H9 (cell line): Measurements from ENCODE around the gene IQSEC1. TPM values are rescaled to one million over a fixed set of nuclear protein-coding genes. Genes with fewer than 3 reads are reported as not detected.

ENCODE experiments used
- DNase-seq: peaks from one replicate; pipeline ENCODE4 v3.0.0-alpha.2; 2017
- H2AFZ ChIP-seq: one replicate; pipeline ENCODE4 v1.6.1; 2013; ENCODE audit warnings: mild to moderate bottlenecking, low read length, control low read depth, moderate library complexity
- H2AK5ac ChIP-seq: 2 replicates; pipeline ENCODE4 v1.6.1; 2013; ENCODE audit warnings: low read length, control low read depth, mixed read lengths; ENCODE audit not compliant: insufficient read length
- H2BK120ac ChIP-seq: one replicate; pipeline ENCODE4 v1.6.1; 2013; ENCODE audit warnings: low read depth, mild to moderate bottlenecking, low read length, control low read depth, inconsistent platforms; ENCODE audit not compliant: poor library complexity, severe bottlenecking
- H2BK12ac ChIP-seq: 2 replicates; pipeline ENCODE4 v1.6.1; 2013; ENCODE audit warnings: low read length, control low read depth, mixed read lengths, low read depth; ENCODE audit not compliant: insufficient read length
- H2BK15ac ChIP-seq: 2 replicates; pipeline ENCODE4 v1.6.1; 2013; ENCODE audit warnings: low read depth, low read length, control low read depth
- H2BK20ac ChIP-seq: one replicate; pipeline ENCODE4 v1.6.1; 2013; ENCODE audit warnings: low read depth, mild to moderate bottlenecking, low read length, control low read depth, inconsistent platforms; ENCODE audit not compliant: poor library complexity, severe bottlenecking
- H2BK5ac ChIP-seq: 2 replicates; pipeline ENCODE4 v1.6.1; 2013; ENCODE audit warnings: low read length, control low read depth, mixed read lengths; ENCODE audit not compliant: insufficient read length
- H3K14ac ChIP-seq: 2 replicates; pipeline ENCODE4 v1.6.1; 2013; ENCODE audit warnings: low read length, control low read depth; ENCODE audit not compliant: insufficient read depth
- H3K18ac ChIP-seq: 2 replicates; pipeline ENCODE4 v1.6.1; 2013; ENCODE audit warnings: low read depth, mild to moderate bottlenecking, mixed read lengths, low read length, control low read depth; ENCODE audit not compliant: insufficient read length
- H3K23ac ChIP-seq: 2 replicates; pipeline ENCODE4 v1.6.1; 2013; ENCODE audit warnings: low read length, control low read depth, mixed read lengths, low read depth; ENCODE audit not compliant: insufficient read length
- H3K23me2 ChIP-seq: 2 replicates; pipeline ENCODE4 v1.6.1; 2013; ENCODE audit warnings: low read depth, mild to moderate bottlenecking, mixed read lengths, low read length, control low read depth; ENCODE audit not compliant: insufficient read length, poor library complexity, severe bottlenecking
- H3K27ac ChIP-seq: 2 replicates; pipeline ENCODE4 v1.5.1; 2013; ENCODE audit warnings: low read length, control low read depth, mixed read lengths, low read depth; ENCODE audit not compliant: insufficient read length
- H3K27me3 ChIP-seq: 2 replicates; pipeline ENCODE4 v1.6.1; 2013; ENCODE audit warnings: low read length, control low read depth, inconsistent platforms; ENCODE audit not compliant: insufficient read depth
- H3K4ac ChIP-seq: 2 replicates; pipeline ENCODE4 v1.6.1; 2013; ENCODE audit warnings: low read depth, mild to moderate bottlenecking, control low read depth, inconsistent platforms, low read length, moderate library complexity
- H3K4me1 ChIP-seq: 2 replicates; pipeline ENCODE4 v1.6.1; 2013; ENCODE audit warnings: low read length, control low read depth, inconsistent platforms; ENCODE audit not compliant: insufficient read depth
- H3K4me2 ChIP-seq: 2 replicates; pipeline ENCODE4 v1.6.1; 2013; ENCODE audit warnings: low read length, control low read depth, mixed read lengths; ENCODE audit not compliant: insufficient read length, insufficient read depth
- H3K56ac ChIP-seq: 2 replicates; pipeline ENCODE4 v1.6.1; 2013; ENCODE audit warnings: low read depth, mild to moderate bottlenecking, mixed read lengths, low read length, control low read depth; ENCODE audit not compliant: insufficient read length
- H3K79me1 ChIP-seq: 2 replicates; pipeline ENCODE4 v1.6.1; 2013; ENCODE audit warnings: low read depth, mild to moderate bottlenecking, moderate library complexity, low read length, control low read depth, inconsistent platforms; ENCODE audit not compliant: insufficient read depth, poor library complexity, severe bottlenecking
- H3K79me2 ChIP-seq: 2 replicates; pipeline ENCODE4 v1.6.1; 2013; ENCODE audit warnings: low read length, control low read depth, inconsistent platforms; ENCODE audit not compliant: insufficient read depth
- H3K9ac ChIP-seq: 2 replicates; pipeline ENCODE4 v1.6.1; 2013; ENCODE audit warnings: low read length, control low read depth, mixed read lengths; ENCODE audit not compliant: insufficient read length; ENCODE audit errors: extremely low read depth
- H3K9me3 ChIP-seq: one replicate; pipeline ENCODE4 v1.6.1; 2013; ENCODE audit warnings: low read depth, low read length, inconsistent platforms; ENCODE audit not compliant: control insufficient read depth
- H3T11ph ChIP-seq: one replicate; pipeline ENCODE4 v1.6.1; 2013; ENCODE audit warnings: mild to moderate bottlenecking, low read length, control low read depth, inconsistent platforms
- H4K20me1 ChIP-seq: one replicate; pipeline ENCODE4 v1.6.1; 2013; ENCODE audit not compliant: control insufficient read depth, insufficient read length, insufficient read depth
- H4K5ac ChIP-seq: 2 replicates; pipeline ENCODE4 v1.6.1; 2013; ENCODE audit warnings: low read depth, mild to moderate bottlenecking, mixed read lengths, low read length, control low read depth; ENCODE audit not compliant: insufficient read length
- H4K8ac ChIP-seq: replicated peaks from 2 replicates; pipeline ENCODE4 v1.6.1; 2013; ENCODE audit warnings: low read length, control low read depth, mixed read lengths, low read depth; ENCODE audit not compliant: insufficient read length
- H4K91ac ChIP-seq: 2 replicates; pipeline ENCODE4 v1.6.1; 2013; ENCODE audit warnings: low read depth, mild to moderate bottlenecking, moderate library complexity, mixed read lengths, low read length, control low read depth; ENCODE audit not compliant: insufficient read length
- H3K27ac Mint-ChIP-seq, 3 experiments: 2 replicates in 2 of 3; 3 replicates in 1 of 3; pipeline ENCODE4 v1.8.0; 2020 to 2021; ENCODE audit warnings: mixed read lengths in 3 of 3, mild to moderate bottlenecking in 1 of 3, moderate library complexity in 1 of 3
- H3K27me3 Mint-ChIP-seq: 2 replicates; pipeline ENCODE4 v1.8.0; 2021; ENCODE audit warnings: low read depth, mild to moderate bottlenecking, moderate library complexity, mixed read lengths
- H3K36me3 Mint-ChIP-seq, 3 experiments: 2 replicates in 2 of 3; 3 replicates in 1 of 3; pipeline ENCODE4 v1.8.0; 2020 to 2021; ENCODE audit warnings: low read depth in 3 of 3, mixed read lengths in 3 of 3; ENCODE audit not compliant: insufficient read depth in 1 of 3
- H3K4me1 Mint-ChIP-seq, 2 experiments: 2 replicates each; pipeline ENCODE4 v1.8.0; 2020; ENCODE audit warnings: mixed read lengths in 2 of 2
- H3K4me3 Mint-ChIP-seq, 2 experiments: 2 replicates in 1 of 2; 3 replicates in 1 of 2; pipeline ENCODE4 v1.8.0; 2020 to 2021; ENCODE audit warnings: mild to moderate bottlenecking in 2 of 2, mixed read lengths in 2 of 2, moderate library complexity in 1 of 2
- H3K9me3 Mint-ChIP-seq, 2 experiments: 2 replicates in 1 of 2; 3 replicates in 1 of 2; pipeline ENCODE4 v1.8.0; 2020; ENCODE audit warnings: mild to moderate bottlenecking in 2 of 2, mixed read lengths in 2 of 2, moderate library complexity in 1 of 2
- WGBS: extraction: QIAGEN DNeasy Blood & Tissue Kit; methylation state at CpG from one replicate; pipeline ENCODE4 v1.1.7; 2013; ENCODE audit warnings: missing lambda C conversion rate, low lambda C conversion rate, mixed read lengths; ENCODE audit not compliant: insufficient read length; ENCODE audit errors: extremely low coverage; 5-methylcytosine and 5-hydroxymethylcytosine counted together
- total RNA-seq: library from RNA; stranded (reverse); gene quantifications from 2 replicates; pipeline ENCODE4 v1.2.1, GENCODE V29; 2021
- TF ChIP-seq, protein P1 (sequence below): fragments of 200-600 bp; sonication (generic); conservative IDR thresholded peaks from 3 replicates; pipeline ENCODE4 v1.8.0; 2021; ENCODE audit warnings: antibody characterized with exemption, mild to moderate bottlenecking

Gene IQSEC1
- total RNA-seq, 1 experiment from 2014 or later = 19.1 TPM

DNA sequence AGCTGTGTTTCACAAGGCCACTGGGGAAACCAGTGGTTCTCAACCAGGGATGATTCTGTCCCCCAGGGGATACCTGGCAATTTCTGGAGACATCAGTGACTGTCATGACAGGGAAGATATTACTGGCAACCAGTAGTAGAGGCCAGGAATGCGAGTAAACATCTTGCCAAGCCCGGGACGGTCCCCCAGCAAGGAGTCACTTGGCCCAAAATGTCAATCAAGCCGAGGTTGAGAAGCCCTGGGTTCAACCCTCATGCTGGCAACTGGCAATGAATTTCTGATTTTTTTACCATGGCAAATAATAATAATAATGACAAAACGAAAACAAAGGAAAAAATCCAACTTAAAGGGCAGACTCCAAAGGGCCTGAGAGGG, 166.3 kb downstream of the IQSEC1 start:
- Histone ChIP-seq H3K4me2 (no peak overlapping the region), H2BK120ac (no peak overlapping the region), H4K91ac (no peak overlapping the region), H3K9ac (no peak overlapping the region), H3K4me1 (no peaks in the 10 kb centered on the region), H3K27ac (no peak overlapping the region), H2BK15ac (no peak overlapping the region), H2BK5ac (no peak overlapping the region), H3K14ac (no peak overlapping the region), H2BK20ac (no peak overlapping the region), H3K23ac (no peak overlapping the region), H3K79me1 (no peaks in the 10 kb centered on the region), H3K79me2 (no peaks in the 10 kb centered on the region), H3K56ac (no peak overlapping the region), H2BK12ac (no peak overlapping the region), H2AK5ac (no peak overlapping the region), H3K4ac (no peak overlapping the region), H4K5ac (no peak overlapping the region), H3K23me2 (no peaks in the 10 kb centered on the region), H4K20me1 (no peaks in the 10 kb centered on the region), H3K18ac (no peak overlapping the region), H3K27me3 (no peaks in the 10 kb centered on the region), H3K9me3 (no peaks in the 10 kb centered on the region), H3T11ph (no peak overlapping the region), H4K8ac (no peak overlapping the region), H2AFZ (no peak overlapping the region)
- Mint-ChIP-seq H3K4me3 (no peak overlapping the region), H3K27me3 (no peaks in the 10 kb centered on the region; the same call in 1 of the 2 replicates), H3K27ac (peak overlapping the region in 1 of 3 experiments; percentile 67; a peak in 1 of 7 replicates), H3K36me3 (peaks cover 20 to 39% (median 28%) of the 10 kb centered on the region in 3 experiments), H3K9me3 (no peaks in the 10 kb centered on the region), H3K4me1 (peaks cover 2 to 15% of the 10 kb centered on the region in 2 experiments; a peak in 2 of 4 replicates)
- no peak for DNase-seq
- TF ChIP-seq, protein P1, sequence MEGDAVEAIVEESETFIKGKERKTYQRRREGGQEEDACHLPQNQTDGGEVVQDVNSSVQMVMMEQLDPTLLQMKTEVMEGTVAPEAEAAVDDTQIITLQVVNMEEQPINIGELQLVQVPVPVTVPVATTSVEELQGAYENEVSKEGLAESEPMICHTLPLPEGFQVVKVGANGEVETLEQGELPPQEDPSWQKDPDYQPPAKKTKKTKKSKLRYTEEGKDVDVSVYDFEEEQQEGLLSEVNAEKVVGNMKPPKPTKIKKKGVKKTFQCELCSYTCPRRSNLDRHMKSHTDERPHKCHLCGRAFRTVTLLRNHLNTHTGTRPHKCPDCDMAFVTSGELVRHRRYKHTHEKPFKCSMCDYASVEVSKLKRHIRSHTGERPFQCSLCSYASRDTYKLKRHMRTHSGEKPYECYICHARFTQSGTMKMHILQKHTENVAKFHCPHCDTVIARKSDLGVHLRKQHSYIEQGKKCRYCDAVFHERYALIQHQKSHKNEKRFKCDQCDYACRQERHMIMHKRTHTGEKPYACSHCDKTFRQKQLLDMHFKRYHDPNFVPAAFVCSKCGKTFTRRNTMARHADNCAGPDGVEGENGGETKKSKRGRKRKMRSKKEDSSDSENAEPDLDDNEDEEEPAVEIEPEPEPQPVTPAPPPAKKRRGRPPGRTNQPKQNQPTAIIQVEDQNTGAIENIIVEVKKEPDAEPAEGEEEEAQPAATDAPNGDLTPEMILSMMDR = no peak
- no CpG with 5 or more reads among the region's 5 CpGs for WGBS
